Small intestine (tissue), 7 donors: ENCODE data around the gene SNRPA. TPM values are rescaled to one million over a fixed set of nuclear protein-coding genes. Genes with fewer than 3 reads are reported as not detected.

Experiments used
- DNase-seq, 2 donors: peaks; one replicate each; pipeline versions ENCODE4 v3.0.0 to v3.0.0-alpha.2; 2013
- FAIRE-seq: peaks from 2 replicates; lab custom pipeline; 2012; peaks lifted over from hg19 to GRCh38; lab: Jason Lieb, UNC
- H3K27ac ChIP-seq, 3 donors: one replicate each; pipeline ENCODE4 v1.5.1; 2013; ENCODE audit warnings: low read length in 2 of 3, mild to moderate bottlenecking in 2 of 3, control low read depth in 1 of 3, inconsistent platforms in 1 of 3, low read depth in 1 of 3, moderate library complexity in 1 of 3
- H3K27me3 ChIP-seq, 3 donors: one replicate each; pipeline ENCODE4 v1.6.1; 2013; ENCODE audit warnings: low read length in 3 of 3, inconsistent platforms in 1 of 3; ENCODE audit not compliant: control insufficient read depth in 3 of 3, insufficient read depth in 3 of 3
- H3K36me3 ChIP-seq, 3 donors: one replicate each; pipeline ENCODE4 v1.6.1; 2013; ENCODE audit warnings: low read length in 3 of 3, inconsistent platforms in 1 of 3, low read depth in 1 of 3, mild to moderate bottlenecking in 1 of 3, moderate library complexity in 1 of 3; ENCODE audit not compliant: control insufficient read depth in 3 of 3, insufficient read depth in 2 of 3
- H3K4me1 ChIP-seq, 3 donors: one replicate each; pipeline ENCODE4 v1.6.1; 2013; ENCODE audit warnings: low read length in 2 of 3, inconsistent platforms in 1 of 3, low read depth in 1 of 3, mild to moderate bottlenecking in 1 of 3, moderate library complexity in 1 of 3; ENCODE audit not compliant: control insufficient read depth in 3 of 3, insufficient read depth in 2 of 3
- H3K4me3 ChIP-seq, 3 donors: one replicate each; pipeline ENCODE4 v1.5.1; 2013; ENCODE audit warnings: low read length in 3 of 3, control low read depth in 1 of 3, inconsistent platforms in 1 of 3, low read depth in 1 of 3, mild to moderate bottlenecking in 1 of 3, moderate library complexity in 1 of 3
- H3K9me3 ChIP-seq, 2 donors: one replicate each; pipeline ENCODE4 v1.6.1; 2013; ENCODE audit warnings: low read depth in 1 of 2, low read length in 1 of 2; ENCODE audit not compliant: control insufficient read depth in 2 of 2, insufficient read depth in 1 of 2
- WGBS, 3 donors: extraction: QIAGEN DNeasy Blood & Tissue Kit; methylation state at CpG; one replicate each; pipeline ENCODE4 v1.1.7; 2013; 5-methylcytosine and 5-hydroxymethylcytosine counted together
- polyA plus RNA-seq, 4 donors: library from polyadenylated mRNA; stranded (reverse) in 3 of 4; unstranded in 1 of 4; fragments of 200-250 nt in 3 of 4; fragments of 120-200 nt in 1 of 4; gene quantifications; one replicate each; pipeline versions ENCODE4 v1.2.1 to v1.2.3, GENCODE V29; 2013
- donor health status: healthy with polysubstance abuse.
- donor health status: control.
- donor health status: control.
- donor health status: Bipolar disorder and iron deficiency.
- donor health status: healthy.

Gene SNRPA
- polyA plus RNA-seq, 4 donors, result 25.7 to 77.8 (median 52.7) TPM

GRCh38 chr19:40755248-40755624 is 4.2 kb downstream of the SNRPA start:
- peaks cover 7 to 65% (median 16%) of the 10 kb centered on the region in 3 donors for H3K36me3 ChIP-seq
- H3K4me3 ChIP-seq, result no peak overlapping the region
- peaks cover 0 to 19% (median 11%) of the 10 kb centered on the region in 3 donors for H3K4me1 ChIP-seq
- FAIRE-seq (no peak), DNase-seq (no peak)
- no peaks in the 10 kb centered on the region for H3K27me3 ChIP-seq
- H3K9me3 ChIP-seq, result no peaks in the 10 kb centered on the region
- H3K27ac ChIP-seq, result peak overlapping the region; percentile 40 to 94 (median 83)
- WGBS, 3 donors, result 59 to 66% (median 65%) methylated on average over 3 of the region's 3 CpGs

DNA sequence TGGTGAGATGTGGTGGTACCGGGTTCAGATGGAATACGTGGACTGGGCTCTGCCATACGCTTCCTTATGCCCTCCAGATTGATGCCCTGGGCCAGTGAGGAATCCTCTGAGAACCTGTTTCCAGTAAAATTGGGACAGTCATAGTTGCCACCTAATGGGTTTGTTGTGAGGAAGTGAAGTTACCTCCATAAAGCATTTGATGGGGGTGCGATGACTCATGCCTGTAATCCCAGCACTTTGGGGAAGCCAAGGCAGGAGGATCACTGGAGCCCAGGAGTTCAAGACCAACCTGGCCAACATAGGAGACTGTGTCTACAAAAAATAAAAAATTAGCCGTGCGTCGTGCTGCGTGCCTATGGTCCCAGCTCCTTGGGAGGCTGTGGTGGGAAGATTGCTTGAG is 4.8 kb downstream of the SNRPA start:
- WGBS, 3 donors, result 95% methylated on average over 8 of the region's 8 CpGs

DNA sequence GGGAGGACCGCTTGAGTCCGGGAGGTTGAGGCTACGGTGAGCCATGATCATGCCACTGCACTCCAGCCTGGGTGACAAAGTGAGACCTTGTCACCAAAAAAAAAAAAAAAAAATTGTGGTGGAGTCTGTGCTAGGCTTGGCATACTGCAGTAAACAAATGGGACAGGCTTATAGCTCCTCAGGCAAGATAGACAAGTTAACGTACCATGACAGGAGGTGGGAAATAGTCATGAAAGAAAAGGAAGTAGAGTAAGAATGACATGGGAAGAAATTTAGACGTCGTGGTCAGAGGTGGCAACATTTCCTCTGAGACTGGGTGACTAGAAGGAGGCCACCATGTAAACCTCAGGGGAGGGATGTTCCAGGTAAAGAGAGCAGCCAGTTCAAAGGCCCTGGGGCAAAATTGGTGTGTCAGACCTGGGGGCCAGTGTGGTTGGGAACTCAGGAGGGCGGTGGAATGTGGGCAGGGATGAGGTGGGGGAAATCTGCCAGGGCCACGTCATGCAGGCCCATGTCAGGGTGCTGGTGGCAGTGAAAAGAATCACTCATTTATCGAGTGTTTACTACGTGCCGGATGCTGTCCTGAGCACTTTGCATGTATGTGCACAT is 5.6 kb downstream of the SNRPA start:
- Histone ChIP-seq H3K27ac (peak overlapping the region in 1 of 3 donors; percentile 12), H3K4me3 (no peak overlapping the region), H3K36me3 (peaks cover 11 to 76% (median 26%) of the 10 kb centered on the region in 3 donors), H3K4me1 (peaks cover 0 to 19% (median 11%) of the 10 kb centered on the region in 3 donors), H3K9me3 (no peaks in the 10 kb centered on the region), H3K27me3 (no peaks in the 10 kb centered on the region)
- no peak for FAIRE-seq
- no peak for DNase-seq
- WGBS, 3 donors, result 62 to 76% (median 72%) methylated on average over 10 to 11 of the region's 11 CpGs

More for the DNA sequence above, 4.8 kb downstream of the SNRPA start:
- Histone ChIP-seq H3K27ac (peak overlapping the region in 1 of 3 donors; percentile 19), H3K4me3 (no peak overlapping the region), H3K27me3 (no peaks in the 10 kb centered on the region), H3K4me1 (peaks cover 0 to 19% (median 11%) of the 10 kb centered on the region in 3 donors), H3K36me3 (peaks cover 7 to 70% (median 20%) of the 10 kb centered on the region in 3 donors), H3K9me3 (no peaks in the 10 kb centered on the region)
- no peak for DNase-seq
- FAIRE-seq, result no peak

- Histone ChIP-seq H3K27ac (no peak overlapping the region), H3K27me3 (no peaks in the 10 kb centered on the region), H3K36me3 (peaks cover 28 to 87% (median 35%) of the 10 kb centered on the region in 3 donors), H3K4me3 (no peak overlapping the region), H3K9me3 (no peaks in the 10 kb centered on the region), H3K4me1 (peaks cover 0 to 19% (median 11%) of the 10 kb centered on the region in 3 donors)
- WGBS, 3 donors, result 95 to 98% (median 97%) methylated on average over 3 of the region's 3 CpGs
- no peak for DNase-seq
- no peak for FAIRE-seq
Observed at GRCh38 chr19:40758491-40758890, 7.5 kb downstream of the SNRPA start.

GRCh38 chr19:40759352-40759751 is 8.3 kb downstream of the SNRPA start:
- Histone ChIP-seq H3K27ac (no peak overlapping the region), H3K9me3 (no peaks in the 10 kb centered on the region), H3K4me1 (peaks cover 0 to 11% (median 11%) of the 10 kb centered on the region in 3 donors), H3K4me3 (no peak overlapping the region), H3K27me3 (no peaks in the 10 kb centered on the region), H3K36me3 (peaks cover 36 to 89% (median 36%) of the 10 kb centered on the region in 3 donors)
- WGBS, 3 donors, result 90 to 97% (median 94%) methylated on average over 13 of the region's 13 CpGs
- FAIRE-seq, result no peak
- no peak for DNase-seq

DNA sequence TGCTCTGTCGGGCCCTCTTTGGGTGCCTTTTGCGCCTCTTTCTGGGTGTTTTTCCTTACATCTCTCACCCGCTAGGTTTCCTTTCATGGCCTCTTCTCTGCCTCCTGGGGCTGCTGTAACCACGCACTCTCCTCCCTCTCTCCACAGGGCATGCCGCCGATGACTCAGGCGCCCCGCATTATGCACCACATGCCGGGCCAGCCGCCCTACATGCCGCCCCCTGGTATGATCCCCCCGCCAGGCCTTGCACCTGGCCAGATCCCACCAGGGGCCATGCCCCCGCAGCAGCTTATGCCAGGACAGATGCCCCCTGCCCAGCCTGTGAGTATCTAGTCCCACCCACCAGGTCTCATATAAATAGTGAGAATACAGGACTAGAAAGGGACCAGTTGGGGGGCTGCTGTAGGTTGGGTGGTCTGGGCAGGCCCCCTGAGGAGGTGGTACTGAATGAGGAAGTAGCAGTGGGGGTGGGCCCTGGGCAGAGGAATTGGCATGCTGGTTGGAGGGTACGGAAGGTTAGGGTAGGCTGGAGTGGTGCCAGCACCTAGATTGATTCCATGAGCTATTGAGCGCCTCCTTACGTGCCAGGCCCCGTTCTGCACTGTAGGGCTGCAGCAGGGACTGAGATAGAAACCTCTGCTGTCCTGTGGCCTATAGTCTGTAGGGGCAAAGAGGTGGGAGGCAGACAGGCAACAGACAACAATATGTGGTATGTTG is 11.9 kb downstream of the SNRPA start:
- no peak for FAIRE-seq
- 91 to 95% (median 91%) methylated on average over 17 of the region's 17 CpGs for WGBS, 3 donors
- H3K9me3 ChIP-seq, result no peaks in the 10 kb centered on the region
- no peaks in the 10 kb centered on the region for H3K27me3 ChIP-seq
- no peak overlapping the region for H3K27ac ChIP-seq
- H3K4me3 ChIP-seq, result no peak overlapping the region
- H3K4me1 ChIP-seq, result no peaks in the 10 kb centered on the region
- DNase-seq, result no peak
- H3K36me3 ChIP-seq, result peaks cover 41 to 91% (median 47%) of the 10 kb centered on the region in 3 donors

DNA sequence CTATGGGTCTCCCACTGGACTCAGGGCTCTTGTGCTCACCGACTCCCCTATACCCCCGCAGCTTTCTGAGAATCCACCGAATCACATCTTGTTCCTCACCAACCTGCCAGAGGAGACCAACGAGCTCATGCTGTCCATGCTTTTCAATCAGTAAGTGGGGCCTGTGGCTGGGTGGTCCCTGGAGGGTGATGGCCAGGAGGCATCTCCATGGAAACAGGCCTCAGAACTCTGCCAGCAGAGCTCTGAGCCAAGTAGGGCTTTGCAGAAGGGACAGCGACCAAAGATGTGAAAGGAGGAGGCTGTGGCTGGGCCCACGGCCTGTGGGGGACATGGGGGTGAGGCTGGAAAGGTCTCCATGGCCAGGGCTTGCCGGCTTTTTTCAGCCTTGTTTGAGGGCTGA is 12.5 kb downstream of the SNRPA start:
- no peaks in the 10 kb centered on the region for H3K9me3 ChIP-seq
- DNase-seq, result no peak
- no peaks in the 10 kb centered on the region for H3K27me3 ChIP-seq
- H3K27ac ChIP-seq, result no peak overlapping the region
- FAIRE-seq, result no peak
- H3K4me1 ChIP-seq, result no peaks in the 10 kb centered on the region
- peaks cover 41 to 86% (median 47%) of the 10 kb centered on the region in 3 donors for H3K36me3 ChIP-seq
- no peak overlapping the region for H3K4me3 ChIP-seq
- 87 to 94% (median 91%) methylated on average over 7 of the region's 7 CpGs for WGBS, 3 donors

GRCh38 chr19:40763963-40764362 is 13.0 kb downstream of the SNRPA start:
- no peaks in the 10 kb centered on the region for H3K9me3 ChIP-seq
- WGBS, 3 donors, result 83 to 88% (median 85%) methylated on average over 10 of the region's 10 CpGs
- no peaks in the 10 kb centered on the region for H3K4me1 ChIP-seq
- no peak overlapping the region for H3K4me3 ChIP-seq
- no peaks in the 10 kb centered on the region for H3K27me3 ChIP-seq
- H3K27ac ChIP-seq, result no peak overlapping the region
- FAIRE-seq (no peak), DNase-seq (no peak)
- peaks cover 41 to 85% (median 47%) of the 10 kb centered on the region in 3 donors for H3K36me3 ChIP-seq
